ENCODE results near the gene RAD51D.

GRCh38 chr17:35080536-35080935 is 39.1 kb downstream of the RAD51D start:
- TF ChIP-seq TAF1 (IDR thresholded peaks at IDR 0.05; ENCODE audit: low read depth, low read length), result no peak
- TF ChIP-seq POLR2AphosphoS5 (IDR thresholded peaks at IDR 0.05; ENCODE audit: low read depth, low read length), result peak; percentile 32; the same call in 1 of the 2 replicates
- TF ChIP-seq POLR2A (IDR thresholded peaks at IDR 0.05; ENCODE audit: low read depth, low read length), result peak; percentile 62
